Tibial nerve (tissue), 4 donors: Measurements from ENCODE around the gene BSPRY. TPM values are rescaled to one million over a fixed set of nuclear protein-coding genes. Genes with fewer than 3 reads are reported as not detected.

Experiments used
- DNase-seq, 2 donors: peaks; one replicate each; pipeline ENCODE4 v3.0.0-alpha.2; 2019; ENCODE audit warnings: low spot score in 2 of 2
- H3K27ac ChIP-seq, 4 donors: fragments of 200-600 bp; sonication (generic) in 3 of 4; one replicate each; pipeline ENCODE4 v1.5.1; 2017 to 2019; ENCODE audit warnings: mild to moderate bottlenecking in 1 of 4
- H3K27me3 ChIP-seq, 2 donors: fragments of 200-600 bp; sonication (generic) in 1 of 2; one replicate each; pipeline versions ENCODE4 v1.5.1 to v1.6.0; 2017 to 2019
- H3K36me3 ChIP-seq, 3 donors: fragments of 200-600 bp; sonication (generic); one replicate each; pipeline ENCODE4 v1.5.1; 2018 to 2019
- H3K4me1 ChIP-seq, 4 donors: fragments of 200-600 bp; sonication (generic) in 3 of 4; one replicate each; pipeline ENCODE4 v1.5.1; 2017 to 2019
- H3K4me3 ChIP-seq, 4 donors: fragments of 200-600 bp; sonication (generic) in 3 of 4; one replicate each; pipeline ENCODE4 v1.5.1; 2017 to 2019; ENCODE audit warnings: mild to moderate bottlenecking in 1 of 4, moderate library complexity in 1 of 4
- H3K9me3 ChIP-seq, 4 donors: fragments of 200-600 bp; sonication (generic) in 3 of 4; one replicate each; pipeline ENCODE4 v1.5.1; 2017 to 2019
- CTCF ChIP-seq, 5 experiments: fragments of 200-600 bp in 3 of 5; fragments of 450-650 bp in 2 of 5; sonication (generic) in 3 of 5; IDR thresholded peaks; one replicate each; pipeline ENCODE4 v1.5.1; 2016 to 2019; ENCODE audit warnings: antibody characterized with exemption in 5 of 5, mild to moderate bottlenecking in 3 of 5, moderate library complexity in 2 of 5
- EP300 ChIP-seq, 2 donors: sonication (generic); formaldehyde crosslinking; IDR thresholded peaks; one replicate each; pipeline ENCODE4 v1.6.1; 2017; ENCODE audit warnings: antibody characterized with exemption in 2 of 2, mild to moderate bottlenecking in 1 of 2
- POLR2A ChIP-seq, 2 donors: fragments of 450-650 bp; IDR thresholded peaks; one replicate each; pipeline ENCODE4 v1.6.1; 2017; ENCODE audit warnings: antibody characterized with exemption in 2 of 2, mild to moderate bottlenecking in 2 of 2, moderate library complexity in 2 of 2
- WGBS, 2 donors: methylation state at CpG; one replicate each; pipeline ENCODE4 v1.1.5; 2018; 5-methylcytosine and 5-hydroxymethylcytosine counted together
- total RNA-seq, 4 donors: library from RNA; depleted of rRNA; stranded (reverse); fragments of >200 nt; gene quantifications; one replicate each; pipeline ENCODE4 v1.1.0, GENCODE V29; 2016

The BSPRY gene
- total RNA-seq, 4 donors from 2014 or later: 0.21 to 0.59 (median 0.30) TPM; not detected in 1

- Histone ChIP-seq H3K36me3 (peaks cover 0 to 26% (median 0%) of the 10 kb centered on the region in 3 donors), H3K27me3 (no peaks in the 10 kb centered on the region), H3K4me1 (peaks cover 0 to 36% (median 12%) of the 10 kb centered on the region in 4 donors), H3K4me3 (peak within 1 kb of the TSS; percentile 56 to 97 (median 78)), H3K27ac (peak within 1 kb of the TSS; percentile 88 to 99 (median 93)), H3K9me3 (no peaks in the 10 kb centered on the region)
- 0% methylated on average over 47 to 61 of the region's 61 CpGs for WGBS, 2 donors
- TF ChIP-seq CTCF (IDR thresholded peaks at IDR 0.05) (peak in 2 of 5 experiments; percentile 39 to 74), EP300 (IDR thresholded peaks at IDR 0.05) (peak; percentile 77 to 92), POLR2A (IDR thresholded peaks at IDR 0.05) (peak in 1 of 2 donors; percentile 68)
- peak; percentile 90 to 94 for DNase-seq
Observed at GRCh38 chr9:113410207-113410864, 61.0 kb downstream of the BSPRY start, which contains the start of the genes C9orf43 and POLE3. Gene C9orf43, plus strand, starts transcription at chr9:113410747. Its CDS starts 2,747 bp downstream, at chr9:113413494. Gene POLE3, minus strand, starts transcription at chr9:113410675. Its CDS starts 382 bp downstream, at chr9:113410293.

GRCh38 chr9:113416149-113416721 is 66.9 kb downstream of the BSPRY start:
- TF ChIP-seq POLR2A (IDR thresholded peaks at IDR 0.05) (no peak), EP300 (IDR thresholded peaks at IDR 0.05) (no peak), CTCF (IDR thresholded peaks at IDR 0.05) (no peak)
- 49% methylated on average over 3 of the region's 3 CpGs for WGBS, 2 donors
- H3K27ac ChIP-seq: peak overlapping the region in 1 of 4 donors; percentile 47
- H3K4me1 ChIP-seq: peaks cover 0 to 5% (median 2%) of the 10 kb centered on the region in 4 donors
- H3K36me3 ChIP-seq: no peaks in the 10 kb centered on the region
- no peaks in the 10 kb centered on the region for H3K27me3 ChIP-seq
- H3K9me3 ChIP-seq: no peaks in the 10 kb centered on the region
- no peak overlapping the region for H3K4me3 ChIP-seq
- DNase-seq: no peak

DNA sequence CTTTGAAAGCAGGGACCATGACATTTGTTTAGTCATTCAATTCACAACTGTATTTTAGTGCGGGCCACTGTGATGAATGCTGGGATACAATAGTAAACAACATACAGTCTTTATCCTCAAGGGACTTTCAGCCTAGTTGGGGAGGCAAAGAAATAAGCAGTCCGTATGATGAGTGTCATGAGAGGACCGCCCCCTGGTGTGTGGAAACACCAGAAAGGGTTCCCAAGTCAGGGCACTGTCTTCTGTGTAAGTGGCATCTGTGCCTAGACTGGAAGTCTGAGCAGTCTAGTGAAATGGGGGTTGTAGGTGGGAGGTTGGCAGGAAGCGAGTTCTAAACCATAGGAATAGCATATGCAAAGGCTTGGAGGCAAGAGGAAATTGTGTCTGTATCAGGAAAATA is 68.0 kb downstream of the BSPRY start:
- Histone ChIP-seq H3K27ac (no peak overlapping the region), H3K36me3 (no peaks in the 10 kb centered on the region), H3K9me3 (no peaks in the 10 kb centered on the region), H3K4me3 (no peak overlapping the region), H3K4me1 (no peaks in the 10 kb centered on the region), H3K27me3 (no peaks in the 10 kb centered on the region)
- TF ChIP-seq CTCF (IDR thresholded peaks at IDR 0.05) (no peak), POLR2A (IDR thresholded peaks at IDR 0.05) (no peak), EP300 (IDR thresholded peaks at IDR 0.05) (no peak)
- DNase-seq: no peak
- 72 to 73% methylated on average over 4 of the region's 4 CpGs for WGBS, 2 donors

Other genes with a start within 250 kb of the BSPRY start
- 10 to 100 TPM; 25.3 to 50.4 (median 39.9) TPM for gene SLC31A2, start 198.5 kb upstream of the BSPRY start, total RNA-seq
- gene FKBP15, start 128.3 kb upstream of the BSPRY start, total RNA-seq: 10 to 100 TPM; 25.7 to 43.8 (median 29.2) TPM
- gene SLC31A1, start 128.0 kb upstream of the BSPRY start, total RNA-seq: 10 to 100 TPM in 2 of 4 donors, 1 to 10 TPM in 2; 6.5 to 12.9 (median 10.6) TPM
- 10 to 100 TPM; 16.3 to 39.1 (median 26.8) TPM for gene CDC26, start 74.0 kb upstream of the BSPRY start, total RNA-seq
- gene PRPF4, start 73.9 kb upstream of the BSPRY start, total RNA-seq: 10 to 100 TPM in 2 of 4 donors, 1 to 10 TPM in 2; 9.0 to 14.4 (median 10.9) TPM
- under 1 TPM in 1 of 4 donors, not detected in 3; 0.20 TPM for gene RNF183, start 46.2 kb upstream of the BSPRY start, total RNA-seq
- gene WDR31, start 9.3 kb upstream of the BSPRY start, total RNA-seq: 1 to 10 TPM in 3 of 4 donors, under 1 TPM in 1; 0.60 to 2.8 (median 1.4) TPM
- gene HDHD3, start 27.4 kb downstream of the BSPRY start, total RNA-seq: 10 to 100 TPM; 19.7 to 53.5 (median 25.7) TPM
- gene ALAD, start 51.7 kb downstream of the BSPRY start, total RNA-seq: 10 to 100 TPM; 36.3 to 80.4 (median 46.8) TPM
- gene POLE3, start 61.1 kb downstream of the BSPRY start, total RNA-seq: 10 to 100 TPM; 22.2 to 28.4 (median 26.0) TPM
- 1 to 10 TPM in 1 of 4 donors, under 1 TPM in 1, not detected in 2; 0.59 to 1.3 TPM for gene C9orf43, start 61.2 kb downstream of the BSPRY start, total RNA-seq
- gene RGS3, start 114.2 kb downstream of the BSPRY start, total RNA-seq: 10 to 100 TPM; 18.0 to 45.9 (median 35.2) TPM